Choroid plexus epithelial cell (primary cell): ENCODE results near the gene NHS.

Source experiments
- DNase-seq: peaks from one replicate; pipeline ENCODE4 v3.0.0-alpha.2; 2010; ENCODE audit warnings: low read depth
- H3K4me3 ChIP-seq: 2 replicates; pipeline ENCODE4 v1.5.1; 2011; ENCODE audit warnings: low read depth, mild to moderate bottlenecking, control low read depth, low read length, moderate library complexity
- TF ChIP-seq, protein P1 (sequence below): conservative IDR thresholded peaks from 2 replicates; pipeline ENCODE4 v1.5.1; 2011; ENCODE audit warnings: low read depth, mild to moderate bottlenecking, control low read depth, inconsistent platforms, low read length, moderate library complexity

NHS gene

DNA sequence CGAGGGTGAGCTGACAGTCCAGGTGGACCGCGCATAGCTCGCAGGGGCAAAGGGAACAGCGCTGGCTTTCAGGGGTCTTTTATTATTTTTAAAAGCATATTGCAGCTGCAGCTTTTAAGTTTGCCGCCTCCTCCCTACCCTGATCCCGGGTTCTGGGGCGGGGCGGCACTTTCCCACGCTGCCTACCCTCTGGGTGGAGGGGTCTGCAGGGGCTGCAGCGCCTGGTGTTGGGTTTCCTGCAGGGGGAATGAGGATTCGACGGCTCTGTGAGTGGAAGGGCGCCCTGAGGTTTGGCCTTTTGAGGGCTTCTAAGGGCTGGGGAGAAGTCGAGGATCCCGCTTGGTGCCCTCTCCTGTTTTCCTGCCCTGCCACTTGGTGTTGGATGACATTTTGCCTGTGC lies 281.6 kb downstream of the NHS start:
- TF ChIP-seq, protein P1, sequence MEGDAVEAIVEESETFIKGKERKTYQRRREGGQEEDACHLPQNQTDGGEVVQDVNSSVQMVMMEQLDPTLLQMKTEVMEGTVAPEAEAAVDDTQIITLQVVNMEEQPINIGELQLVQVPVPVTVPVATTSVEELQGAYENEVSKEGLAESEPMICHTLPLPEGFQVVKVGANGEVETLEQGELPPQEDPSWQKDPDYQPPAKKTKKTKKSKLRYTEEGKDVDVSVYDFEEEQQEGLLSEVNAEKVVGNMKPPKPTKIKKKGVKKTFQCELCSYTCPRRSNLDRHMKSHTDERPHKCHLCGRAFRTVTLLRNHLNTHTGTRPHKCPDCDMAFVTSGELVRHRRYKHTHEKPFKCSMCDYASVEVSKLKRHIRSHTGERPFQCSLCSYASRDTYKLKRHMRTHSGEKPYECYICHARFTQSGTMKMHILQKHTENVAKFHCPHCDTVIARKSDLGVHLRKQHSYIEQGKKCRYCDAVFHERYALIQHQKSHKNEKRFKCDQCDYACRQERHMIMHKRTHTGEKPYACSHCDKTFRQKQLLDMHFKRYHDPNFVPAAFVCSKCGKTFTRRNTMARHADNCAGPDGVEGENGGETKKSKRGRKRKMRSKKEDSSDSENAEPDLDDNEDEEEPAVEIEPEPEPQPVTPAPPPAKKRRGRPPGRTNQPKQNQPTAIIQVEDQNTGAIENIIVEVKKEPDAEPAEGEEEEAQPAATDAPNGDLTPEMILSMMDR, result no peak
- H3K4me3 ChIP-seq, result no peak overlapping the region
- DNase-seq, result no peak

DNA sequence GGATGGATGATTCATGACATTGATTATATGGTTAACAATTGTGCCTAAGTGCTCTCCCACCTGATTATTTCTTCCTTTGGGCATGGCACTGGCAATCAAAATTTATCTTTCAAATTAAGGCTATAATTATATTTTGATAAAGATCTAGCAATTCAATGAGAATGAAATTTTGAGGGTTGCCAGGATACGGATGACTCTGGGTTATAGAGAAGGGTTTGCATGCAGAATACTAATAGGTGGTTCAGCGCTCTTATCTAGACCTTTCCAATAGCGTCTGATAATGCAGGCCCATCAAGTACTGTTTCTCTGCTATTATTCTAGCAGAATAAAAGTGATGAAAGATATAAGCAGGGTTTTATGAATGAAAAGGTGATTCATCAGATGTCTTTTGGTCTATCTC lies 287.4 kb downstream of the NHS start:
- H3K4me3 ChIP-seq, result no peak overlapping the region
- TF ChIP-seq, protein P1, result no peak
- no peak for DNase-seq

DNA sequence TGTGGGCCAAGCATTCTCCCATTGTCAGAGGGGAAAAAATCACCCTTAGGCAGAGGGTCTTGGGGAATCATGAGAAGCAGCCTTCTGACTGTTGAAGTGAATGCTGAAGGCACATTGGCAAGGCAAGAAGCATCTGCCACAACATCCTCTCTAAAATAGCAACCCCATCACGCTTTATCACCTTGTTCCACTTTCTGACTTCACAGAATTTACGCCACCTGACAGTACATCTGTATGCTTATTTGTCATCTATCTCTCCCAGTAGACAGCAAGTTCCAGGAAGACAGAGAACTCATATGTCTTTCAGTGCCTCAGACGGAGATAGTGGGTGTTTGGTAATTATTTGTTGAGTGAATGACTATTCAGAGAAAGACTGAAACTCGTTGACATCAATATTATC lies 293.9 kb downstream of the NHS start:
- H3K4me3 ChIP-seq, result no peak overlapping the region
- TF ChIP-seq, protein P1, result no peak
- no peak for DNase-seq

DNA sequence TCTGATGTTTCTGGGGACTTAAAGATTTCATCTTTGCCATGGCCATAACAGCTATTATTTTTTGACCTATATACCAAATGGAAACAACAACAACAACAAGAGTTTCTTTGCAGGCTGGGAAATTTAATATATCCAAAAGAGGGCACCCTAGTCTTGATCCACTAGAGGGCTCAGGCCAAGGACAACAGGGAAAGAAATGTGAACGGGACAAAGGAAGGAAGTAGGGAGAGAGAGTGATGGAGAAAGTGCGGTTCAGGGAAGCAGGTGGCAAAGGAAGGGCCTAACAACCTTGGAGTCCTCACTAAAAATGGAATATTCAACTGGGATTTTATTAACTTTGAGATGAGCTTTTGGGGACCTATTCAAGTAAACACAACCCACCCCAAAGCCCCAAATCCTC lies 294.5 kb downstream of the NHS start:
- TF ChIP-seq, protein P1, result peak; percentile 12
- H3K4me3 ChIP-seq, result no peak overlapping the region
- no peak for DNase-seq

DNA sequence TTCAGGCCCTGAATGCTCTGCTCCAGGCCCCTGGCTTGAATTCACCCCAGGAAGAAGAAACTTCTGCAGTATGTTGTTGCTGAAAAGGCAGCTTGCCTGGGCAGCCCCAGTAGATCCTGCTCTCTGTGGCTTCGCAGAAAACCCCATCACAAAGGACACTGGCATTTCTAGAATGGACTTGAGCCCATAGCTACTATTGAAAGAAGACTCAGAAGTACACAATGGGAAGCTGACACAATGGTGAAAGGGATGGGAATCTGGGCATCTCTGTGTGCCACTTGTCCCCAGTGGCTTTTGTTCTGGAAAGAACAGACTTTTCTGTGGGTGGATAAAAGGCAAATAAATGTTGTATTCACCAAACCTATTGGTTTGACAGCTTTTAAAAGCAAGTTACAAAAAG lies 294.9 kb downstream of the NHS start:
- DNase-seq, result no peak
- no peak overlapping the region for H3K4me3 ChIP-seq
- TF ChIP-seq, protein P1, result no peak

DNA sequence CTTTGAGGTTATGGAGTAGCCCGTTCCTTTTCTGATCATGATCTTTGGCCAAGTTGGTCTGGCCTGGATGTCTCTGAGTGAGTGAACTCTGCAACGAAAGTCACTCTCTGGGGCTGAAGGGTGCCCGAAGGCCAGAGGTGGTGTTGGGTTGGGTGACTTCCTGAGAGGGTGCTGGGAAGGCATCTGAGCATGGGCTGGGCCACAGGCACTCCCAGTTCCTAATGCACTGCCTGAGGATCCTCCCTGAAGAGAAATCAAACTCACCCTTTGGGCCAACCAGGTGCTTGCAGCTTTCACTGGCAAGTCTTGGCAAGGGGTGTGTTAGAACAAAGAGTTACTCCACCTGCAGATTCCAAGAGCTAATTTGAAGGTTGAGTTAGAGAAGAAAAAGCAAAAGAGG lies 295.9 kb downstream of the NHS start:
- TF ChIP-seq, protein P1, result no peak
- H3K4me3 ChIP-seq, result no peak overlapping the region
- DNase-seq, result no peak

DNA sequence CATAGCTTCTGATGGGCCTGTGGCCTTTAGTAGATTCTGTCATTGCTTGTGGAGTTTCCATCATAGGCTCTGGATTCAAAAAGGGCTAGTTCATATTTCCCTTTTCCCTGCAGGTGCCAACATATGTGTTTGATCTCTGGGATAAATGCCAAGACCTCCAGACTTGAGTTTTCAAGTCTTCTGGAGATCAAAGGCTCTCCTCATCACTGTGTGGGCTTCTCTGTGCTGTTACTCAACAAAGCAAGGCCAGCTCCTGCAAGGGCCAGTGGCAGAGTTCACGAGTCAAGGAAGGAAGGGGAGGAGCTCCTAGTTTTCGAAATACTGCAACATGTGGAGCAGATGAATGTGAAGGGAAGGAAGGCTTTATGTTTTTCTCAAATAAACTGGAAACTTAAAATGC lies 299.6 kb downstream of the NHS start:
- peak; percentile 36 for DNase-seq
- no peak overlapping the region for H3K4me3 ChIP-seq
- TF ChIP-seq, protein P1, result no peak
